GM20431 (cell line): ENCODE results near the gene MPDU1.

Experiments used
- in situ Hi-C: fragments of 300-500 bp; cut with MseI, MboI; formaldehyde crosslinking; loops from one replicate; pipeline ENCODE4 v1.15.0; 2020; ENCODE audit warnings: low sequenced_read_pairs; ENCODE audit not compliant: unreplicated experiment

Gene MPDU1

GRCh38 chr17:7583253-7584109 lies at the start of gene MPDU1:
MPDU1 (plus strand) TSS chr17:7583852; CDS start chr17:7583863, 11 bp downstream.
- in situ Hi-C loops, result loop anchor here (25.0 kb wide), 1 partner anchor 546 kb away; the partner anchor contains the start of genes SLC16A11 and SLC16A13

DNA sequence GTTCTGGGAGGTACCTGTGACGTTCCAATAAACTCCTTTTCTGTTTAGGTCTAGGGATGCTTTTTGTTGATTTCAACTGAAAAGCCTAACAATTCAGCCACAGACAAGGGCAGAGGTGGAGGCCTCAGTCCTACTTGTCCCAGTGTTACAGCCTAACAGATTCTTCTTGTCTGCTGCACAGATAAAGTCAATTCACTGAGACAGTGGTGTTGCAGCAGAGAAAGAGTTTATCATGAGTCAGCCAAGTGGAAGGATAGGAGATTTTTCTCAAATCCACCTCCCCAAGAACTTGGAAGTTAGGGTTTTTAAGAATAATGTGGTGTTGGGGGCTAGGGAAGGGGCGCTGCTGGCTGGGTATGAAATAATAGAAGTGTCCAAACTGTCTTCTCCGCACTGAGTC lies 45.6 kb upstream of the MPDU1 start:
- in situ Hi-C loops, result no loop called here

- in situ Hi-C loops, result no loop called here
These were observed 44.6 kb upstream of the MPDU1 start for GRCh38 chr17:7538891-7539545.

GRCh38 chr17:7541074-7541621 lies 42.5 kb upstream of the MPDU1 start:
- in situ Hi-C loops, result no loop called here

DNA sequence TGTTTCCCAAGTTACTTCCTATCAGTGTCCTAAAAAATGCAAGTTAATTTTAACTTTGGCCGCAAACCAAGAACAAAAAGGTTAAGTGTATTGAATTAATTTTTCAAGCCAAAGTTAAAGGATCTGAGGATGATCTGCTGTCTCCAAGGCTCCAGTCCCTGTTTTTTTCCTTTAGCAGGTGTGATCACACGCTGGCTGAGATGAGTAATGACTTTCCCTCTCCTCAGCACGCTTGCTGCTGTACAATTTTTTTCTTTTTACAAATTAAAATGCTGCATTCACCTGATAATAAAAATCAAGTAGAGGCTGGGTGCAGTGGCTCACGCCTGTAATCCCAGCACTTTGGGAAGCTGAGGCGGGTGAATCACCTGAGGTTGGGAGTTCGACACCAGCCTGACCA lies 38.7 kb upstream of the MPDU1 start:
- in situ Hi-C loops, result no loop called here

DNA sequence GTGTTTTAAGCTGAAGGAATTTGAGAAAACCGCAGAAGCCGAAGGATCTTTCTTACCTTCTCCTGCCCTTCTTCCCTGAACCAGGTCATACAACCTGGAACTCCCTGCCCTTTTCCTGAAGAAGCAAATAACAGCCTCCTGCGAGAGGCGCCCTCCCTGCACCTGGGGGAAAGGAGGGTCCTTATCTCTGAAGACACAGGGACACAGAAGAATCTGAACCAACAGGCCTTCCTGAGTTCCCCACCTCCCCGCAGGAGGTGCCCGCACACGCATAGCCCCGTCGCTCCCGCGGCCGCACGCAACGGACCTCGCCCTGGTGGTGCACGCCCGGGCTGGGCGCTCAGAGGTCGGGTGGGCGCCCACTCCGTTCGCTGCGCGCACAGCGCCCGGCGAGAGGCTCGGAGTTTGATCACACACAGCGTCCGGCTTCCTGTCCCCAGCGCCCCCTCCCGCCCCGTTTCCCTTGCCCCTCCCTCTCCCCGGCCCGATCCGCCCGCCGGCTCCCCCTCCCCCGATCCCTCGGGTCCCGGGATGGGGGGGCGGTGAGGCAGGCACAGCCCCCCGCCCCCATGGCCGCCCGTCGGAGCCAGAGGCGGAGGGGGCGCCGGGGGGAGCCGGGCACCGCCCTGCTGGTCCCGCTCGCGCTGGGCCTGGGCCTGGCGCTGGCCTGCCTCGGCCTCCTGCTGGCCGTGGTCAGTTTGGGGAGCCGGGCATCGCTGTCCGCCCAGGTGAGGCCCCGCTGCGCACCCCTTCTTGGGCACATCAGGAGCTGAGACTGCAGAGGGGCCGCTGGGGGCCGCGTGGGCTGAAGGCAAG lies 34.9 kb upstream of the MPDU1 start, which contains the start of gene TNFSF12:
Gene TNFSF12, plus strand, starts transcription at position 474 of the 816 bp plus-strand sequence. Its CDS starts 96 bp downstream, at position 570.
- in situ Hi-C loops, result no loop called here

GRCh38 chr17:7549401-7550055 lies 34.1 kb upstream of the MPDU1 start:
- in situ Hi-C loops, result no loop called here

DNA sequence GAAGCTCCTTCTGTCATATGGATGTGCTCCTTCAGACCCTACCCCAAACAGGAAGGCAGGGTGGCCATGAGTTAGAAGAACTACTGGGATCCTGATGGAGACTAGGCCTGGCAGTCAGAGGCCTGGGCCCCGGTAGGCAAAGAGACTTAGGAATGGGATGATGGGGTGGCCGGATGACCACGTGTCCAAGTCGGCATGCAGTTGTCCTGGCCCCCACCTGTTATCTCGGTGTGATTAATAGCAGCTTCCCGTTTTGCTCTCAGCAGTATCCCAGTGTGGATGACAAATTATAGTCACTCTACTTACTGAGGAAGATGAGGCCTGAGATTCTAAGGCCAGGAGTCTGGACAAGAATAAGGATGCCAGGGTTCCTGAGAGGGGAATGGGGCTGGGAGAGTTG lies 33.3 kb upstream of the MPDU1 start:
- in situ Hi-C loops, result no loop called here

DNA sequence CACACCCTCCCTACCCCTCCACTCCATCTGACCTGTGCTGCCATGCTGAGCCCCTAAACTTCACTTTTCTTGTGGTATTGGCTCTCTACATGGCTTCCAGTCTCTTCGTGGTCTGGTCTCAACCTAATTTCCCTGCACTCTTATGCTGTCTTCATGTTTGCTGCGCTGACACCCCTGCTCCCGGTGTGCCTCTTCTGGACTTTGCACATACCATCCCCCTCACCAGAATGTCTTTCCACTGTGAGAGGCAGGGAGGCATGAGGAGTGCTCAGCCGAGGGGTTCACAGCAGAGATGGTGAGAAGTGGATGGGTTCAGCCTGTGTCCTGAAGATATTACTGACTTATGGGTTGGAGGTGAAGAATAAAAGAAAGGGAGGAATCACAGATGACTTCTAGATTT lies 32.3 kb upstream of the MPDU1 start:
- in situ Hi-C loops, result no loop called here

- in situ Hi-C loops, result no loop called here
These were observed 31.0 kb upstream of the MPDU1 start for GRCh38 chr17:7552621-7553051.

- in situ Hi-C loops, result no loop called here
These were observed 30.3 kb upstream of the MPDU1 start for GRCh38 chr17:7553356-7553755.

GRCh38 chr17:7555320-7555948 lies 28.2 kb upstream of the MPDU1 start:
- in situ Hi-C loops, result no loop called here

DNA sequence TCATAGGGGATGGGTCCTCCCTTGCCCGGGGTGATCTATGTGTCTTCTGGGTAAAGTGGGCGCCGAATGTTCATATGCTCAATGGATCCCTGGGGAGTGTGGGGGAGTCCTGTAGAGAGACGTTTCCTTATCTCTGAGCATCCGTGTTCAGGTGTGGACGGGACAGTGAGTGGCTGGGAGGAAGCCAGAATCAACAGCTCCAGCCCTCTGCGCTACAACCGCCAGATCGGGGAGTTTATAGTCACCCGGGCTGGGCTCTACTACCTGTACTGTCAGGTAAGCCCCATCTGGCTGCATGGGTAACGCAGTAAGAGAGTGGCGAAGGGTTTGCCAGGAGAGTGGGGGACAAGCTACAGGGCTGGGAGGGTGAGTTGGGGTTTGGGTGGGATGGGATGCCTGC lies 27.0 kb upstream of the MPDU1 start:
- in situ Hi-C loops, result no loop called here

GRCh38 chr17:7557147-7557764 lies 26.4 kb upstream of the MPDU1 start:
- in situ Hi-C loops, result no loop called here

DNA sequence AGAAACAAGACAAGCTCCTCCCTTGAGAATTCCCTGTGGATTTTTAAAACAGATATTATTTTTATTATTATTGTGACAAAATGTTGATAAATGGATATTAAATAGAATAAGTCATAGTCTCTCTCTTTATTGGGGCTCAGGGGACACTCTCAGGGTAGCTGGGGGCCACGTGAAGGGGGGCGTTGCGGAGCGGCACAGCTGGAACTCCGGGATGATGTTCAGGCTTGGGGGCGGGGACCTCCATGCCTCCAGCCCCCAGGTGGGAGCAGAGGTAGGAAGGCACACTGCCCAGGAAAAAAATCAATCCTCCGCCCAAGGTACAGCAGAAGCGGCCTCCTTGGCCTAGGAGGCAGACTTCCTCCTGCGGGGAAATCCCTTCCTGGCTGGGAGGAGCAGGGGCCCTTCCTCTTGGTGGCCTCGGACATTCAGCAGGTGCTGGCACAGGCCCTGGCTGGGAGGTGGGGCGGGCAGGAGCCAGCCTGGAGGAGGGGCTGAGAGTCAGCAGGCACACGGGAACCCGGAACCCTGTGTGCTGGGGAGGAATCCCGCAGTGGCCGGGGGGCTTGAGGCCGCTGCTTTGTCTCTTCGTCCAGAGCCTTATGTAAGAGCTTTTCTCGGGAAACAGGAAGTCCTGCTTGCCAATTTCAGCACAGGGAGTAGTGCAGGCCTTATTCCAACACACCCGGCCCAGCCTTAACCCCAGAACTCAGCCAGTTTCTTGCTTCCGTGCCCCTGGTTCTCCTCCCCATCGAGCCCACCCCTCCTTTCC lies 25.7 kb upstream of the MPDU1 start:
- in situ Hi-C loops, result no loop called here

- in situ Hi-C loops, result no loop called here
These were observed 24.9 kb upstream of the MPDU1 start, which contains the start of gene TNFSF13 for GRCh38 chr17:7558544-7559319. TNFSF13 (plus strand) TSS chr17:7558750; CDS start chr17:7559040, 290 bp downstream.
